CD4-positive, alpha-beta T cell (primary cell): Measurements from ENCODE around the gene SULT1C3. TPM values are rescaled to one million over a fixed set of nuclear protein-coding genes. Genes with fewer than 3 reads are reported as not detected.

Experiments used
- ATAC-seq: fragments of 200-7000 bp; cut with Tn5 transposase; one replicate; pipeline ENCODE4 v1.10.0; 2022; ENCODE audit warnings: mild to moderate bottlenecking; ENCODE audit not compliant: poor library complexity
- CTCF ChIA-PET: fragments of 350-600 bp; sonication (Branson Sonifier 250); formaldehyde crosslinking; loops from one replicate; lab custom pipeline; 2021; ENCODE audit warnings: antibody characterized with exemption, inconsistent platforms; lab: Charles Lee
- POLR2A ChIA-PET: fragments of 350-600 bp; sonication (Branson Sonifier 250); formaldehyde crosslinking; loops from one replicate; lab custom pipeline; 2021; ENCODE audit warnings: antibody characterized with exemption, inconsistent platforms; lab: Charles Lee
- DNase-seq, 14 experiments: peaks; one replicate each; pipeline ENCODE4 v3.0.0-alpha.2; 2013 to 2020; ENCODE audit warnings: mixed read lengths in 2 of 14
- H3K27ac ChIP-seq, 2 donors: one replicate each; pipeline versions ENCODE4 v1.5.1 to v1.7.0; 2013; ENCODE audit warnings: low read length in 2 of 2, low read depth in 1 of 2, mild to moderate bottlenecking in 1 of 2
- H3K27me3 ChIP-seq, 2 experiments: 1 replicate in 1 of 2; 2 replicates in 1 of 2; pipeline versions ENCODE4 v1.6.1 to v1.7.0; 2013; ENCODE audit warnings: low read length in 2 of 2, control low read depth in 1 of 2, mild to moderate bottlenecking in 1 of 2, moderate library complexity in 1 of 2; ENCODE audit not compliant: insufficient read depth in 2 of 2, control insufficient read depth in 1 of 2
- H3K36me3 ChIP-seq: one replicate; pipeline ENCODE4 v1.6.1; 2013; ENCODE audit warnings: low read length, control low read depth; ENCODE audit not compliant: insufficient read depth
- H3K4me1 ChIP-seq: one replicate; pipeline ENCODE4 v1.6.1; 2013; ENCODE audit warnings: low read length, control low read depth; ENCODE audit not compliant: insufficient read depth
- H3K4me3 ChIP-seq: one replicate; pipeline ENCODE4 v1.5.1; 2013; ENCODE audit warnings: mild to moderate bottlenecking, low read length, moderate library complexity
- H3K9me3 ChIP-seq, 2 experiments: 1 replicate in 1 of 2; 2 replicates in 1 of 2; pipeline versions ENCODE4 v1.6.1 to v1.7.0; 2013; ENCODE audit warnings: low read length in 2 of 2, mild to moderate bottlenecking in 2 of 2, control low read depth in 1 of 2, moderate library complexity in 1 of 2; ENCODE audit not compliant: control insufficient read depth in 1 of 2, insufficient read depth in 1 of 2
- H3K27ac Mint-ChIP-seq: one replicate; pipeline ENCODE4 v1.8.0; 2020; ENCODE audit warnings: mixed read lengths
- H3K27me3 Mint-ChIP-seq: one replicate; pipeline ENCODE4 v1.8.0; 2021; ENCODE audit warnings: mixed read lengths
- H3K36me3 Mint-ChIP-seq: one replicate; pipeline ENCODE4 v1.8.0; 2021; ENCODE audit warnings: low read depth, mixed read lengths
- H3K4me1 Mint-ChIP-seq: one replicate; pipeline ENCODE4 v1.8.0; 2021; ENCODE audit warnings: low read depth, mixed read lengths
- H3K4me3 Mint-ChIP-seq: one replicate; pipeline ENCODE4 v1.8.0; 2020; ENCODE audit warnings: mild to moderate bottlenecking, mixed read lengths
- H3K9me3 Mint-ChIP-seq: one replicate; pipeline ENCODE4 v1.8.0; 2020; ENCODE audit warnings: mixed read lengths
- CTCF ChIP-seq: fragments of 200-600 bp; IDR thresholded peaks from one replicate; pipeline ENCODE4 v1.8.0; 2022; ENCODE audit warnings: antibody characterized with exemption, mild to moderate bottlenecking
- intact Hi-C, 2 experiments: fragments of 100-400 bp; cut with DNase I in 1 of 2; cut with micrococcal nuclease in 1 of 2; formaldehyde crosslinking; loops; one replicate each; pipeline versions ENCODE4 v1.15.1 to v1.9.0; 2023 to 2025; cut with DNase I, micrococcal nuclease
- total RNA-seq, 174 experiments: library from RNA in 2 of 174; stranded (reverse) in 2 of 174; gene quantifications; one replicate each; pipeline ENCODE4 v1.2.3 and lab custom pipeline; 2021 to 2026

SULT1C3 gene
- total RNA-seq, 2 experiments from 2014 or later = not detected

GRCh38 chr2:108270768-108271506, 31.2 kb downstream of the SULT1C3 start:
- no peak for TF ChIP-seq CTCF
- no peak overlapping the region for H3K4me3 Mint-ChIP-seq
- CTCF ChIA-PET = no interaction called here
- H3K36me3 ChIP-seq = no peaks in the 10 kb centered on the region
- H3K27ac ChIP-seq = no peak overlapping the region
- peaks cover 0 to 3% of the 10 kb centered on the region in 2 experiments for H3K9me3 ChIP-seq
- ATAC-seq (no peak), DNase-seq (no peak)
- H3K9me3 Mint-ChIP-seq = no peaks in the 10 kb centered on the region
- intact Hi-C loops = no loop called here
- no peaks in the 10 kb centered on the region for H3K4me1 ChIP-seq
- H3K4me3 ChIP-seq = no peak overlapping the region
- H3K36me3 Mint-ChIP-seq = no peaks in the 10 kb centered on the region
- POLR2A ChIA-PET = no interaction called here
- H3K27me3 ChIP-seq = peaks cover 2 to 7% of the 10 kb centered on the region in 2 experiments
- peaks cover 5% of the 10 kb centered on the region for H3K27me3 Mint-ChIP-seq
- no peak overlapping the region for H3K27ac Mint-ChIP-seq
- H3K4me1 Mint-ChIP-seq = no peaks in the 10 kb centered on the region

- Mint-ChIP-seq H3K4me3 (no peak overlapping the region), H3K27me3 (peaks cover 5% of the 10 kb centered on the region), H3K9me3 (no peaks in the 10 kb centered on the region), H3K4me1 (no peaks in the 10 kb centered on the region), H3K27ac (no peak overlapping the region), H3K36me3 (no peaks in the 10 kb centered on the region)
- Histone ChIP-seq H3K9me3 (peaks cover 0 to 3% of the 10 kb centered on the region in 2 experiments), H3K36me3 (no peaks in the 10 kb centered on the region), H3K4me1 (no peaks in the 10 kb centered on the region), H3K27ac (no peak overlapping the region), H3K4me3 (no peak overlapping the region), H3K27me3 (peaks cover 2 to 7% of the 10 kb centered on the region in 2 experiments)
- DNase-seq = no peak
- no peak for ATAC-seq
- intact Hi-C loops = no loop called here
- no peak for TF ChIP-seq CTCF
- POLR2A ChIA-PET = no interaction called here
- CTCF ChIA-PET = no interaction called here
Observed at GRCh38 chr2:108271691-108272253, 32.0 kb downstream of the SULT1C3 start.

GRCh38 chr2:108278631-108279030, 38.9 kb downstream of the SULT1C3 start:
- intact Hi-C loops = no loop called here
- Histone ChIP-seq H3K9me3 (no peaks in the 10 kb centered on the region), H3K27ac (no peak overlapping the region), H3K27me3 (peaks cover 0 to 3% of the 10 kb centered on the region in 2 experiments), H3K4me3 (no peak overlapping the region), H3K4me1 (no peaks in the 10 kb centered on the region), H3K36me3 (no peaks in the 10 kb centered on the region)
- DNase-seq (no peak), ATAC-seq (no peak)
- Mint-ChIP-seq H3K4me3 (no peak overlapping the region), H3K27ac (no peak overlapping the region), H3K4me1 (no peaks in the 10 kb centered on the region), H3K36me3 (no peaks in the 10 kb centered on the region), H3K9me3 (peaks cover 3% of the 10 kb centered on the region), H3K27me3 (peaks cover 19% of the 10 kb centered on the region)
- TF ChIP-seq CTCF = no peak
- ChIA-PET POLR2A (no interaction called here), CTCF (no interaction called here)
